DMS79 treated with DMSO at 0.1 percent for 48 hours (cell line): ENCODE results near the gene ZSCAN10.

Source experiments
- DNase-seq: peaks from one replicate; lab custom pipeline; 2025; lab: John Stamatoyannopoulos, UW

The ZSCAN10 gene

GRCh38 chr16:3112058-3112880 is 13.2 kb upstream of the ZSCAN10 start, which contains the start of gene ZNF205:
ZNF205 (plus strand) TSS chr16:3112586; CDS start chr16:3113431, 845 bp downstream.
- peak; percentile 74 for DNase-seq

GRCh38 chr16:3106205-3106928 is 7.3 kb upstream of the ZSCAN10 start:
- peak; percentile 62 for DNase-seq

DNA sequence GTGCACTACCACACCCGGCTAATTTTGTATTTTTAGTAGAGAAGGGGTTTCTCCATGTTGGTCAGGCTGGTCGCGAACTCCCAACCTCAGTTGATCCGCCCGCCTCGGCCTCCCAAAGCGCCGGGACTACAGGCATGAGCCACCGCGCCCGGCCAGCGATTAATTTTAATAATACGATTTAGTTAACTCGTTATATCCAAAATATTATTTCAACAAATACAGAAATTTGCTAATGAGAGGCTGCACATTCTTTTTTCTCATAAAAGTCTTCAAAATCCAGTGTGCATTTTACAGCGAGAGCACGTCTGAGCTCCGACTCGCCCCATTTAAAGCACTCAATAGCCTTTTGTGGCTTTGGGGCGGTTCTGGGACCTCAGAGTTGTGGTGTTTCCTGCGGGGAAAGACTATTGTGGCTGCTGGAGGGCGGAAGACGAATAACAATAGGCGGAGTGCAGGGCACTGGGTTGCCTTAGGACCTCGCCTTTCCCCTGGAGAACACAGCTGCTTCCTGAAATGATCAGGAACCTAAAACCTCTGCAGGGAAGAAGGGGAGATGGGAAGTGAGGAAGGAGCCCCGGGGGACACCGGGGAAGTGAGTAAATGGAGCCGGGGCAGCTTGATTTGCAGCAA is 2.9 kb upstream of the ZSCAN10 start:
- peak; percentile 39 for DNase-seq

DNA sequence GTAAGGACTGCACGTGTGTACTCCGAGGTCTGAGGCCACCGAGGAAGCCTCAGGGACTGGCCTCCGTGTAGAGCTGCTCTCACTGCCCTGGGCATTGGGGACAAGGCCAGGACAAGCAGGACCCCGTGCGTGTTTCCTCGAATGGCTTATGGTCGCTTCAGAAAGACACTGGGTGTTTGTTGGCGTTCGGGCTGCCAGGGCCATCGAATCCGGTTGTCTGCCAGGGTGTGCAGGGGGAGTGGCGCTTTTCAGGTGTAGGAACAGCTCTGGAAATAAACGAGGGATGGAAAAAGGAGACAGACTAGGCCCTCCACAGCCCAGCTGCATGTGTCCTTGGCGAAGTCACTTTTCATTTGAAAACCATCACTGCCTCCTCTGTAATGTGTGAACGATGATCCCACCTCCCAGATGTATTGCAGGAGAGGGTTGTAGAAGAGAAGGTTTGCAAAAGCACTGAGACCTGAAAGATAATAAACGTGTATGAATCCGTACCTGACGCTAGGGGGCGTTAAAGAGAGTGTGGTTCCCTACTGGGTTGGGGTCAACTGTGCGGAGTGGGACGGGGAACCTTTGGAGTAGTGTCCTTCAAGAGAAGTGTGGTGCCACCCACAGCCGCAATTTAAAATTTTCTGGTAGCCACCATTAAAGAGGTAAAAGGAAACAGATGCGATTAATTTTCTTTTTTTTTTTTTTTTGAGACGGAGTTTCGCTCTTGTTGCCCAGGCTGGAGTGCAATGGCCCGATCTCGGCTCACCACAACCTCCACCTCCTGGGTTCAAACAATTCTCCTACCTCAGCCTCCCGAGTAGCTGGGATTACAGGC is 2.1 kb upstream of the ZSCAN10 start:
- DNase-seq, result no peak

DNA sequence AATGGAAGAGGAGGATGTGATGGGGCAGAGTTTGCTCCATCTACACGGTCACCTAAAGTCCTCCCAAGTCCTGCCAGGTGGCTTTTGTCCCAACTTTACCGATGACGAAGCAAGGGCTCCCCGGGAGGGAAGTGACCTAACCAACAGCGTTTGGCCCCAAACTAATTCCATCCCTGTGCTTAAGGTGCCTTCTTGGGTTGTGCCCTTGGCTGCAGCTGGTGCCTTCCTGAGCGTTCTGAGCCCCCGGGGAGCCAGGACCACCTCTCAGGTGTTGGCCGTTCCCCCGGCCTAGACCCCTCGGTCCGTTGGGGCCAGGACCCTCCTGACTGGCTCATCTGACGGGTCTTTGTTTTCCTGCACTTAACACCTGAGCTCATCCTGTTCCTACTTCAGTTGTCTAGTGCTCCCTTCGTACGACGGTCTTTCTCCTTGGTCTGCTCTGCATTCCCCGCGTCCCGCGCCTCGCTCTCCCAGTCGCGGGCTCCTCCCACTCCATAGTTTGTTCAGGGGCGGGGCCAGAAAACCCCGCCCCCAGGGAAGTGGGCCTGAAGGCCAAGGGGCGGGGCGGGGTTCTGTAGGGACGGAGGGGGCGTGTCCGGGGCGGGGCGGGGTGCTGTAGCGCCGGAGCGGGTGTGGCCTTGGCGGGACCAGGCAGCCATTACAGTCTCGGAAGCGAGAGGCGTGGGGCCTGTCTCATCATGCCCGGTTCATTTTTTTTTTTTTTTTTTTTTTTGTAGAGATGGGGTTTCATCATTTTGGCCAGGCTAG is 822 bp upstream of the ZSCAN10 start:
- no peak for DNase-seq

DNA sequence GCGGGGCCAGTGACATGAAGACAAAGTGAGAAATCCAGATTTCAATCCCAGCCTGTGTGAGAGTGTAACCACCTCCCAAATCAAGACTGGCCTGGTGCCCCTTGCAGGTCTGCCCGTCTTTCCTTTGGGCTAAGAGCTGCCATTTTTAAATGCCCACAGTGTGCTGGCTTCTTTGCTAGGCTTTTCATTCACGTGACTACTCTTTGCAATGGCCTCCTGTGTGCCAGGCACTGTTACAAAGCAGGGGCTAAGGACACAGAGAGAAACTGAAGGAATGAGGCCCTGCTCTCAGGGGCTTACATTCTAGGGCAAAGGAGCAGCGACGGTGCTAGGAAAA is 269 bp upstream of the ZSCAN10 start:
- no peak for DNase-seq

- DNase-seq, result no peak
Measured at GRCh38 chr16:3097266-3097665, 1.8 kb downstream of the ZSCAN10 start.

- DNase-seq, result no peak
Measured at GRCh38 chr16:3096362-3096761, 2.7 kb downstream of the ZSCAN10 start.

DNA sequence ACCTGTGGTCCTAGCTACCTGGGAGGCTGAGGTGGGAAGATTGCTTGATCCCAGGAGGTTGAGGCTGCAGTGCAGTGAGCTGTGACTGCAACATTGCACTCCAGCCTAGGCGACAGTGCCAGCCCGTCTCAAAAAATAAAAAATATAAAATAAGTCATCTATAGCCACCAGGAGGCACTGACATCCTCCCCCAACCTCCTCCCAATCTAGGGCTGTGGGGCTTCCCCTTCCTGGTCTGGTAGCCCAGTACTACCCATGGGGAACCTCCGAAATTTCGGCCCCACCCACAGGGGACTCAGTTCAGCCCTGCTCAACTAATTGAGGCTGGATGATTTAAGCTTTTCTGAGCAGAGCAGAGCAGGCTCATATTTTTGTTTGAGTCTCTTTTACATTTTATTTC is 3.2 kb downstream of the ZSCAN10 start:
- DNase-seq, result no peak

GRCh38 chr16:3094289-3095027 is 4.6 kb downstream of the ZSCAN10 start:
- DNase-seq, result no peak

- DNase-seq, result no peak
Measured at GRCh38 chr16:3092501-3092941, 6.6 kb downstream of the ZSCAN10 start.

- no peak for DNase-seq
Measured at GRCh38 chr16:3091551-3091950, 7.5 kb downstream of the ZSCAN10 start.

DNA sequence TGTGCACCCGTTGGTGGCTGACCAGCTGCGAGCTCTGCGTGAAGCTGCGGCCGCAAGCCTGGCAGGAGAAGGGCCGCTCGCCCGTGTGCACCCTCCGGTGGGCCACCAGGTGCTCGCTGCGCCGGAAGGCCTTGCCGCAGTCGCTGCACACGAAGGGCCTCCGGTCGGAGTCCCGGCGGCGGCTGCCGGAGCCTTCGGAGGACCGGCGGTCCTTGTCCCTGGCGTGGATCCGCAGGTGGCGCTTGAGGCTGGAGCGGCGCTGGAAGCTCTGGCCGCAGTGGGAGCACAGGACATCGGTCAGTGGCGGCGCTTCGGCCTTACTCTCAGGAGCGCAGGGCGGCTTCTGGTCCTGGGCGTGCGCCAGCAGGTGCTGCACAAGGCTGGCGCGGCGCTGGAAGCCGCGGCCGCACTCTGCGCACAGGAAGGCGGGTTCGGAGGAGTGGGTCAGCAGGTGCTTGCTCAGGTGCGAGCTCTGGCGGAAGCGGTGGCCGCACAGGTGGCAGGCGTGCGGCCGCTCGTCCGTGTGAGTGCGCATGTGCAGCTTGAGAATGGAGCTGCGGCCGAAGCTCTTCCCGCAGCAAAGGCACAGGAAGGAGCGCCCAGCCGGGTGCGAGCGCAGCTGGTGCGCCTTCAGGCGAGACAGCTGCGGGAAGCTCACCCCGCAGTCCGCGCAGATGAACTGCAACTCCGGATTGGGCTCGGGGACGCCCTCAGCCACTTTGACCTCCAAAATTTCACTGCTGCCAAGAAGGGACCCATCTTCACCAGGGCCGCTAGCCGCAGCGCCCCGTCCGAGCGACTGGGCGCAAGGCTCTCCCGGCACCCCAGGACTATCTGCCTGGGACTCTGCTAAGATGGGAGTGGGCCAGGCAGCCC is 9.1 kb downstream of the ZSCAN10 start:
- no peak for DNase-seq

- no peak for DNase-seq
Measured at GRCh38 chr16:3088925-3089716, 10.0 kb downstream of the ZSCAN10 start.

- no peak for DNase-seq
Measured at GRCh38 chr16:3088450-3088849, 10.6 kb downstream of the ZSCAN10 start.

- no peak for DNase-seq
Measured at GRCh38 chr16:3087243-3088235, 11.6 kb downstream of the ZSCAN10 start.

DNA sequence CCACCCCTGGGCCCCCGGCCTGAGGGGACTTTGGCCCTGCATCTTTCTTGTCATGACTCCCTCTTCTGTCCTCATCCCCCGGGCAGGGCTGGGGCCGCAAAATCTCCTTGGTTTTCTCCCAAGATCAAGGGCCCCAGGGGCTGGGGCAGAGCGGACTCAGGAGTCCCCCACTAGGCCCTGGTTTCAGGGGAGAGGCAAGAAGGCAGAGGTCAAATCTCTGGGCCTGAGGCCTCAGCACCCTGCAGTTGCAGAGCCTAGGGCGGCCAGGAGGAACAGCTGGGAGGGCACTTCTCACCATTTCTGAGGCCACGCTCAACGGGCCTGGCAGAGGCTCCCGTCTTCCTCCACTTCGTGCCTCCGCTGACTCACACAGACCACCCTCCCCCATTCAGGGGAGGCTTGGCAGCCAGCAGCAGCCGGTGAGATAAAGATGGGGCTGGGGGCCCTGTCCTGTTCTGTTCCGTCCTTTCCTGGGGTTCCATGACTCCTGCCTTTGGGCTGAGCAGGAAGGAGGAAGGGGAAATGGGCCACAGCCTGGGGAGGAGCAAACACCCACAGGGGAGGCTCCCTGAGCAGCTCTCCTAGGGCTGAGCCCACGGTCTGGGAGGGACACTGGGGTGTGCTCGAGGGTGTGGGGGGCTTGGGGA is 12.4 kb downstream of the ZSCAN10 start:
- no peak for DNase-seq
